ENCODE data around the gene SNCA. TPM values are rescaled to one million over a fixed set of nuclear protein-coding genes. Genes with fewer than 3 reads are reported as not detected.

The SNCA gene
- total RNA-seq, 1 donor from 2014 or later, result 49.7 TPM

DNA sequence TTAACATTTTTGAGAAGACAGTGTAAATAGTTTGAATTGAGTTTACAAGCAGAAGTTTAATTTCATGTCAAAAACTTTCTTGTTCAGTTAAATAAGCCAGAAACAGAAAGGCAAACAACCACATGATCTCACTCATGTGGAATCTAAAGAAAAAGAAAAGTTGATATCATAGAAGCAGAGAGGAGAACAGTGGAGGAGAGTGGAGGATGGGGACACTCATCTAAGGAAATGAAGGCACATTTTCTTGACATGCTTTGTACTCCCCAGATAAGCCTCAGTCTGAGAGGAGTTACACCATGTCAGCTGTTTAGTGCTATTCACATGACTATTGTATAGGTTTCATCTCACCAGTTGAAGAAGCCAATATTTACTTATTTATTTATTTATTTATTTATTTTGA lies 13.5 kb downstream of the SNCA start:
- H3K27me3 Mint-ChIP-seq (ENCODE audit: unreplicated experiment), result no peaks in the 10 kb centered on the region
- no peak overlapping the region for H3K27ac Mint-ChIP-seq (ENCODE audit: unreplicated experiment)
- no peaks in the 10 kb centered on the region for H3K9me3 Mint-ChIP-seq (ENCODE audit: unreplicated experiment)
- no peak for DNase-seq (ENCODE audit: low spot score)
- no peak overlapping the region for H3K4me3 Mint-ChIP-seq (ENCODE audit: unreplicated experiment)
- no peak for TF ChIP-seq CTCF (IDR thresholded peaks at IDR 0.05; ENCODE audit: unreplicated experiment)
- peaks cover 3% of the 10 kb centered on the region for H3K4me1 Mint-ChIP-seq (ENCODE audit: unreplicated experiment)
- H3K36me3 Mint-ChIP-seq (ENCODE audit: low read depth, unreplicated experiment), result peaks cover 22% of the 10 kb centered on the region

DNA sequence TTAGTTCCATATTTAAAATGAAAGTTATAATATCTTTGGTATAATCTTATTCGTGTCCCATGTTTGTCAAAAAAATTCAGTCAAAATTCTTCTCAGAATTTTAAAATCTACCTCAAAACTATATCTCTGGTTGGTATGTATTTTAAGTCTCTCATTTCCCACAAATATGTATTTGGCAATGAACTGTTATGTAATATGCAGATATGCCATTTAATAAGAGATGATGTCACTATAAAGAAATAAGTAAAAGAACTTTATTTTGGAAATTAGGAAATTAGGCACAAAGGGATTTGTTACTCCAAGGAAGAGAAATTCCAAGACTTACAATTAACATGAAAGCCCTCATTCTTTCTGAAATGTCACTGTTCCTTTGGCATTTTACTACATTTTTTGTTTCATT lies 15.3 kb downstream of the SNCA start:
- no peaks in the 10 kb centered on the region for H3K27me3 Mint-ChIP-seq (ENCODE audit: unreplicated experiment)
- H3K4me3 Mint-ChIP-seq (ENCODE audit: unreplicated experiment), result no peak overlapping the region
- TF ChIP-seq CTCF (IDR thresholded peaks at IDR 0.05; ENCODE audit: unreplicated experiment), result no peak
- H3K36me3 Mint-ChIP-seq (ENCODE audit: low read depth, unreplicated experiment), result peaks cover 22% of the 10 kb centered on the region
- H3K9me3 Mint-ChIP-seq (ENCODE audit: unreplicated experiment), result no peaks in the 10 kb centered on the region
- H3K4me1 Mint-ChIP-seq (ENCODE audit: unreplicated experiment), result no peaks in the 10 kb centered on the region
- H3K27ac Mint-ChIP-seq (ENCODE audit: unreplicated experiment), result no peak overlapping the region
- DNase-seq (ENCODE audit: low spot score), result no peak

DNA sequence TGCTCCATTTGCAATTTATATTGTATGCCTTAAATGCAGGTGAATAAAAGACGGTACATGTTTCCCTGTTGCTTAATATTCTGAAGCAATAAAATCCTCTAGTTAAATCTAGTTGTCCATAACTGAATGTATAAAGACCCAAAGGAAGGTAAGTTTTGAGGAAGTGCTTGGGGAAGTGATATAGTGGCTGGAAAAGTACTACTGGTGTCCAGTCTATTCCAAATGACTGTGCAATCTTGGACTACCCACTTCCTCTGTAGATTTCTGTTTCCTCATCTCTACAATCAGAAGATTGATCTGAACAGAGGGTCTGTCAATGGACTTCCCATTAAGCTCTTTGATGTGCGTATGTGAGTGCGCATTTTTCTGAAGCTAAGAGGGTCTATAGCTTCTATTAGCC lies 17.0 kb downstream of the SNCA start:
- H3K27ac Mint-ChIP-seq (ENCODE audit: unreplicated experiment), result no peak overlapping the region
- no peak for TF ChIP-seq CTCF (IDR thresholded peaks at IDR 0.05; ENCODE audit: unreplicated experiment)
- H3K4me3 Mint-ChIP-seq (ENCODE audit: unreplicated experiment), result no peak overlapping the region
- no peaks in the 10 kb centered on the region for H3K27me3 Mint-ChIP-seq (ENCODE audit: unreplicated experiment)
- peaks cover 22% of the 10 kb centered on the region for H3K36me3 Mint-ChIP-seq (ENCODE audit: low read depth, unreplicated experiment)
- no peak for DNase-seq (ENCODE audit: low spot score)
- H3K4me1 Mint-ChIP-seq (ENCODE audit: unreplicated experiment), result no peaks in the 10 kb centered on the region
- no peaks in the 10 kb centered on the region for H3K9me3 Mint-ChIP-seq (ENCODE audit: unreplicated experiment)

DNA sequence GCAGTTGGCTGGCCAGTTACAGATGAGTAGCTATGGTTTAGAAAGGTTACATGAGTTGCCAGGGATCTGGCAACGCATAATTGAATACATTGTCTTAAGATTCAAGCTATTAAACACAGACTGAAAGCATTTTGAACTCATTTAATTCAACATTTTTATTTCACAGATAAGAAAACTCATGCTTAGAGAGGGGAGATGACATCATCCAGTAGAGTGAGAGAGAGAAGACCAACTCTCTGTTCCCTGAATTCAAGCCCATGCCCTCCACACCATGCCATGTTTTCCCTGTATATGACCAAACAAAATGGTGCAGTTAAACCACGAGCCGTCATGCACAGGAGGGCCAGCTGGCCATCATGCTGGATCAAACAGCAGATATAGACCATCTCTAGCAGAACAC lies 22.6 kb downstream of the SNCA start:
- Mint-ChIP-seq H3K9me3 (ENCODE audit: unreplicated experiment) (no peaks in the 10 kb centered on the region), H3K27me3 (ENCODE audit: unreplicated experiment) (no peaks in the 10 kb centered on the region), H3K4me1 (ENCODE audit: unreplicated experiment) (no peaks in the 10 kb centered on the region), H3K27ac (ENCODE audit: unreplicated experiment) (no peak overlapping the region), H3K36me3 (ENCODE audit: low read depth, unreplicated experiment) (peaks cover 13% of the 10 kb centered on the region), H3K4me3 (ENCODE audit: unreplicated experiment) (no peak overlapping the region)
- DNase-seq (ENCODE audit: low spot score), result no peak
- no peak for TF ChIP-seq CTCF (IDR thresholded peaks at IDR 0.05; ENCODE audit: unreplicated experiment)

GRCh38 chr4:89813197-89813596 lies 23.8 kb downstream of the SNCA start:
- Mint-ChIP-seq H3K4me1 (ENCODE audit: unreplicated experiment) (no peaks in the 10 kb centered on the region), H3K27ac (ENCODE audit: unreplicated experiment) (no peak overlapping the region), H3K27me3 (ENCODE audit: unreplicated experiment) (no peaks in the 10 kb centered on the region), H3K9me3 (ENCODE audit: unreplicated experiment) (no peaks in the 10 kb centered on the region), H3K4me3 (ENCODE audit: unreplicated experiment) (no peak overlapping the region), H3K36me3 (ENCODE audit: low read depth, unreplicated experiment) (peaks cover 13% of the 10 kb centered on the region)
- DNase-seq (ENCODE audit: low spot score), result no peak
- no peak for TF ChIP-seq CTCF (IDR thresholded peaks at IDR 0.05; ENCODE audit: unreplicated experiment)
